Endothelial cell of umbilical vein (primary cell): Measurements from ENCODE around the gene SLC25A34. TPM values are rescaled to one million over a fixed set of nuclear protein-coding genes. Genes with fewer than 3 reads are reported as not detected.

Source experiments
- BruUV-seq: library from RNA; stranded (reverse); fragments of 400-500 nt; replicated peaks from 2 replicates; lab custom pipeline; 2021; lab: Mats Ljungman, UMichigan
- CTCF ChIA-PET: fragments of 300-600, 350-600 bp; sonication (Branson Sonifier 250); formaldehyde crosslinking; loops from one replicate; lab custom pipeline; 2021; ENCODE audit warnings: antibody characterized with exemption, inconsistent platforms; lab: Charles Lee
- POLR2A ChIA-PET: fragments of 300-600, 350-600 bp; sonication (Branson Sonifier 250); formaldehyde crosslinking; loops from one replicate; lab custom pipeline; 2021; ENCODE audit warnings: antibody characterized with exemption, inconsistent platforms; lab: Charles Lee
- DNase-seq: peaks from one replicate; pipeline ENCODE4 v3.0.0-alpha.2; 2011; ENCODE audit warnings: low read depth, low spot score
- FAIRE-seq: peaks from 2 replicates; lab custom pipeline; 2011; peaks lifted over from hg19 to GRCh38; lab: Jason Lieb, UNC
- H2AFZ ChIP-seq: 2 replicates; pipeline ENCODE4 v1.6.0; 2012; ENCODE audit warnings: low read depth, low read length, control low read depth, inconsistent platforms
- H3K27ac ChIP-seq: 2 replicates; pipeline ENCODE4 v1.5.1; 2011; ENCODE audit warnings: low read depth, mild to moderate bottlenecking, control low read depth, low read length, moderate library complexity; ENCODE audit not compliant: insufficient read depth
- H3K27me3 ChIP-seq, 2 experiments: 2 replicates each; pipeline versions ENCODE4 v1.6.0 to v1.6.1; 2011; ENCODE audit warnings: low read length in 2 of 2, mixed read lengths in 1 of 2; ENCODE audit not compliant: control insufficient read depth in 2 of 2, insufficient read depth in 2 of 2
- H3K36me3 ChIP-seq, 2 experiments: 2 replicates in 1 of 2; 3 replicates in 1 of 2; pipeline ENCODE4 v1.5.1; 2011; ENCODE audit warnings: low read length in 2 of 2, mild to moderate bottlenecking in 1 of 2, moderate library complexity in 1 of 2; ENCODE audit not compliant: control insufficient read depth in 2 of 2, insufficient read depth in 2 of 2; ENCODE audit errors: extremely low read depth in 1 of 2
- H3K4me1 ChIP-seq: 3 replicates; pipeline ENCODE4 v1.5.1; 2011; ENCODE audit warnings: mild to moderate bottlenecking, low read length; ENCODE audit not compliant: control insufficient read depth, insufficient read depth; ENCODE audit errors: extremely low read depth
- H3K4me2 ChIP-seq: 2 replicates; pipeline ENCODE4 v1.6.1; 2011; ENCODE audit warnings: low read length, control low read depth, mixed read lengths; ENCODE audit not compliant: insufficient read depth
- H3K4me3 ChIP-seq, 3 experiments: fragments of 200-600 bp in 1 of 3; sonication (generic), shearing (Covaris generic) in 1 of 3; replicated peaks in 1 of 3; 2 replicates each; pipeline ENCODE4 v1.5.1; 2011 to 2016; ENCODE audit warnings: control low read depth in 3 of 3, low read length in 3 of 3, mild to moderate bottlenecking in 2 of 3, inconsistent platforms in 1 of 3, low read depth in 1 of 3, moderate library complexity in 1 of 3; ENCODE audit not compliant: insufficient read depth in 1 of 3
- H3K79me2 ChIP-seq: 2 replicates; pipeline ENCODE4 v1.6.0; 2012; ENCODE audit warnings: low read length, inconsistent platforms; ENCODE audit not compliant: control insufficient read depth, insufficient read depth
- H3K9ac ChIP-seq: replicated peaks from 2 replicates; pipeline ENCODE3; 2011; ENCODE audit warnings: low read length, control low read depth; ENCODE audit not compliant: insufficient read depth; ENCODE audit errors: extremely low read depth
- H3K9me1 ChIP-seq: replicated peaks from 3 replicates; pipeline ENCODE4 v1.6.0; 2011; ENCODE audit warnings: mild to moderate bottlenecking, low read length; ENCODE audit not compliant: control insufficient read depth, insufficient read depth; ENCODE audit errors: extremely low read depth
- H3K9me3 ChIP-seq: replicated peaks from 2 replicates; pipeline ENCODE4 v1.5.1; 2012; ENCODE audit warnings: low read length, inconsistent platforms; ENCODE audit not compliant: control insufficient read depth, insufficient read depth
- H4K20me1 ChIP-seq: replicated peaks from 2 replicates; pipeline ENCODE3; 2011; ENCODE audit warnings: mild to moderate bottlenecking, low read length; ENCODE audit not compliant: control insufficient read depth, insufficient read depth; ENCODE audit errors: extremely low read depth
- CTCF ChIP-seq, 2 donors: IDR thresholded peaks; 1 replicate in 1 of 2; 2 replicates in 1 of 2; pipeline ENCODE4 v1.5.1; 2011; ENCODE audit warnings: low read length in 2 of 2, mild to moderate bottlenecking in 2 of 2, moderate library complexity in 2 of 2, control low read depth in 1 of 2, inconsistent platforms in 1 of 2, low read depth in 1 of 2; ENCODE audit not compliant: insufficient read depth in 1 of 2; ENCODE audit errors: extremely low read depth in 1 of 2
- EZH2 ChIP-seq: IDR thresholded peaks from 2 replicates; pipeline ENCODE4 v1.6.1; 2012; ENCODE audit warnings: borderline replicate concordance, low read depth, mild to moderate bottlenecking, moderate library complexity, low read length, inconsistent platforms; ENCODE audit not compliant: severe bottlenecking
- FOS ChIP-seq: IDR thresholded peaks from 2 replicates; pipeline ENCODE4 v1.6.1; 2011; ENCODE audit warnings: mild to moderate bottlenecking, low read length, moderate library complexity, borderline replicate concordance; ENCODE audit not compliant: insufficient read depth
- GATA2 ChIP-seq: IDR thresholded peaks from 2 replicates; pipeline ENCODE4 v1.7.0; 2011; ENCODE audit warnings: low read depth, mild to moderate bottlenecking, moderate library complexity, mixed read lengths, low read length; ENCODE audit not compliant: insufficient read length, insufficient read depth
- JUN ChIP-seq: IDR thresholded peaks from 2 replicates; pipeline ENCODE4 v1.6.1; 2011; ENCODE audit warnings: borderline replicate concordance, low read depth; ENCODE audit not compliant: insufficient read length, insufficient read depth
- MAX ChIP-seq: IDR thresholded peaks from 2 replicates; pipeline ENCODE4 v1.6.1; 2011; ENCODE audit not compliant: insufficient read depth, insufficient read length
- MYC ChIP-seq: IDR thresholded peaks from one replicate; pipeline ENCODE4 v1.6.1; 2011; ENCODE audit warnings: mild to moderate bottlenecking, low read depth, low read length
- POLR2A ChIP-seq: IDR thresholded peaks from 2 replicates; pipeline ENCODE4 v1.6.1; 2012; ENCODE audit warnings: low read depth, mild to moderate bottlenecking, control low read depth, low read length
- POLR2AphosphoS5 ChIP-seq: IDR thresholded peaks from 2 replicates; pipeline ENCODE4 v1.6.1; 2012; ENCODE audit warnings: low read depth, mild to moderate bottlenecking, control low read depth, low read length, moderate library complexity; ENCODE audit not compliant: insufficient read depth
- dilution Hi-C: fragments of 300-500 bp; cut with MboI; formaldehyde crosslinking; loops from one replicate; pipeline ENCODE4 v1.15.0; 2019; ENCODE audit warnings: low sequenced_read_pairs; ENCODE audit not compliant: extremely low pct_ligation_motif_present
- intact Hi-C: fragments of 100-400 bp; cut with micrococcal nuclease; formaldehyde crosslinking; loops from one replicate; pipeline ENCODE4 v1.10.0; 2022
- polyA plus RNA-seq, 4 experiments: library from polyadenylated mRNA; depleted of rRNA in 3 of 4; stranded (reverse) in 3 of 4; unstranded in 1 of 4; fragments of >200 nt; gene quantifications; 2 replicates each; pipeline versions ENCODE4 v1.2.1 to v1.2.3, GENCODE V29; 2011 to 2012; ENCODE audit warnings: missing spikeins in 1 of 4
- total RNA-seq: library from RNA; stranded (reverse); gene quantifications from 2 replicates; pipeline ENCODE4 v1.2.3, GENCODE V29; 2021

Gene SLC25A34
- total and polyA plus RNA-seq, 2 donors (not counting 3 experiments of a cell fraction or from before 2014, with no cell fraction given) = 0.90 to 1.1 TPM

DNA sequence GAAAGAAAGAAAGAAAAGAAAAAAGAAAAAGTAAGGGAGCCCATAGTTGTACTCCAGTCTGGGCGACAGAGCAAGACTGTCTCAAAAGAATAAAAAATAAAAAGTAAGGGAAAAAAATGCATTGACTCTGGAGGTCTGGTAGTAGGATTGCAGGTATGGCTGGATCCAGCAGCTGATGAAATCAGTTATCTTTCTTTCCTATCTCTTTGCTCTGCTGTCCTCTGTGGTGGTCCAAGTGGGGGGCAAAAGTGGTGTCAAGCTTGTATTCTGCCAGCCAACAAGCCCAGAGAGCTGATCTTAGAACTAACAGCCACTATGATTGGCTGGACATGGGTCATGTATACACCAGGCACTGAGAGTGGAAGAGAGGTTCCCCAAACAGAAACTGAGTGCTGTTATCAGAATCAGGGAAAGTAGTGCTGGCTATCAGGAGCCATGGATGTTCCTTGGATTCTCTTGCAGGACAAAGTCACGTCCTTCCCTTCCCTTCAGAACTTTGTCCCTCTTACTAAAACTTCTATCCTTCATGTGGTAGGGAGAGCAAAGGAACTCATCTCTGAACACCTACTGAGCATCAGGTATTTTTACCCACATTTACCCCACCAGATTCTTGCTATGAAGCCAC is 19.1 kb downstream of the SLC25A34 start:
- intact Hi-C loops = no loop called here
- FAIRE-seq = peak; percentile 46
- no TSS peak for BruUV-seq

GRCh38 chr1:15755646-15756040 is 19.6 kb downstream of the SLC25A34 start:
- Histone ChIP-seq H2AFZ (no peak overlapping the region), H3K4me3 (no peak overlapping the region), H3K9me3 (no peaks in the 10 kb centered on the region), H3K9ac (no peak overlapping the region), H3K27me3 (no peaks in the 10 kb centered on the region), H4K20me1 (no peaks in the 10 kb centered on the region), H3K4me2 (no peak overlapping the region), H3K9me1 (no peaks in the 10 kb centered on the region), H3K4me1 (peaks cover 30% of the 10 kb centered on the region), H3K36me3 (no peaks in the 10 kb centered on the region), H3K79me2 (peaks cover 21% of the 10 kb centered on the region), H3K27ac (peak overlapping the region; percentile 58)
- intact Hi-C loops = no loop called here
- ChIA-PET CTCF (interaction anchor here (1.0 kb wide), 1 partner anchor 10 kb away, joined by 3 read pairs; no protein-coding TSS in a partner anchor), POLR2A (interaction anchor here (0.6 kb wide), 1 partner anchor 320 kb away, joined by 5 read pairs; no protein-coding TSS in a partner anchor)
- no TSS peak for BruUV-seq
- FAIRE-seq (no peak), DNase-seq (no peak)
- dilution Hi-C loops = no loop called here
- TF ChIP-seq POLR2AphosphoS5 (no peak), POLR2A (no peak), MYC (no peak), EZH2 (no peak), JUN (no peak), MAX (no peak), FOS (no peak), CTCF (IDR thresholded peaks at IDR 0.05; ENCODE audit: extremely low read depth in 1 of 2, insufficient read depth in 1 of 2, low read depth in 1 of 2, low read length in 2 of 2) (no peak), GATA2 (no peak)

More for the DNA sequence above, 19.1 kb downstream of the SLC25A34 start:
- TF ChIP-seq MAX = no peak
- ChIA-PET CTCF (no interaction called here), POLR2A (interaction anchor here (0.6 kb wide), 1 partner anchor 320 kb away, joined by 5 read pairs; no protein-coding TSS in a partner anchor)
- Histone ChIP-seq H3K27me3 (no peaks in the 10 kb centered on the region), H3K9ac (no peak overlapping the region), H3K4me3 (no peak overlapping the region), H3K27ac (no peak overlapping the region), H4K20me1 (no peaks in the 10 kb centered on the region), H3K4me1 (peaks cover 35% of the 10 kb centered on the region), H2AFZ (no peak overlapping the region), H3K9me3 (no peaks in the 10 kb centered on the region), H3K4me2 (no peak overlapping the region), H3K79me2 (peaks cover 18% of the 10 kb centered on the region), H3K9me1 (no peaks in the 10 kb centered on the region), H3K36me3 (no peaks in the 10 kb centered on the region)
- DNase-seq = no peak
- dilution Hi-C loops = no loop called here
